ENCODE measurements around the gene GOLIM4. TPM values are rescaled to one million over a fixed set of nuclear protein-coding genes. Genes with fewer than 3 reads are reported as not detected.
A peak's percentile ranks its signal among the peaks of the same experiment; 100 is the strongest.
"Not testable (repeated sequence)": the region's sequence is repeated elsewhere in the genome, so short reads cannot be mapped to it uniquely, and the experiment has no call there.

The GOLIM4 gene
- total RNA-seq, 1 donor from 2014 or later: 43.1 TPM

- intact Hi-C loops (cut with DNase I): no loop called here
- H3K4me1 ChIP-seq: no peaks in the 10 kb centered on the region
Observed at GRCh38 chr3:168061332-168061996, 34.3 kb downstream of the GOLIM4 start.

GRCh38 chr3:168060317-168060716 lies 35.4 kb downstream of the GOLIM4 start:
- DNase-seq (ENCODE audit: low spot score in 2 of 2): no peak
- no peak overlapping the region for H3K4me3 ChIP-seq
- H3K27ac ChIP-seq: no peak overlapping the region
- H3K36me3 ChIP-seq: no peaks in the 10 kb centered on the region
- H3K27me3 ChIP-seq: no peaks in the 10 kb centered on the region
- H3K9me3 ChIP-seq: no peaks in the 10 kb centered on the region
- no peaks in the 10 kb centered on the region for H3K4me1 ChIP-seq
- TF ChIP-seq, protein P1, sequence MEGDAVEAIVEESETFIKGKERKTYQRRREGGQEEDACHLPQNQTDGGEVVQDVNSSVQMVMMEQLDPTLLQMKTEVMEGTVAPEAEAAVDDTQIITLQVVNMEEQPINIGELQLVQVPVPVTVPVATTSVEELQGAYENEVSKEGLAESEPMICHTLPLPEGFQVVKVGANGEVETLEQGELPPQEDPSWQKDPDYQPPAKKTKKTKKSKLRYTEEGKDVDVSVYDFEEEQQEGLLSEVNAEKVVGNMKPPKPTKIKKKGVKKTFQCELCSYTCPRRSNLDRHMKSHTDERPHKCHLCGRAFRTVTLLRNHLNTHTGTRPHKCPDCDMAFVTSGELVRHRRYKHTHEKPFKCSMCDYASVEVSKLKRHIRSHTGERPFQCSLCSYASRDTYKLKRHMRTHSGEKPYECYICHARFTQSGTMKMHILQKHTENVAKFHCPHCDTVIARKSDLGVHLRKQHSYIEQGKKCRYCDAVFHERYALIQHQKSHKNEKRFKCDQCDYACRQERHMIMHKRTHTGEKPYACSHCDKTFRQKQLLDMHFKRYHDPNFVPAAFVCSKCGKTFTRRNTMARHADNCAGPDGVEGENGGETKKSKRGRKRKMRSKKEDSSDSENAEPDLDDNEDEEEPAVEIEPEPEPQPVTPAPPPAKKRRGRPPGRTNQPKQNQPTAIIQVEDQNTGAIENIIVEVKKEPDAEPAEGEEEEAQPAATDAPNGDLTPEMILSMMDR (IDR thresholded peaks at IDR 0.05): no peak
- intact Hi-C loops (cut with DNase I): no loop called here

More at GRCh38 chr3:168061332-168061996, 34.3 kb downstream of the GOLIM4 start:
- DNase-seq (ENCODE audit: low spot score in 2 of 2): no peak
- Histone ChIP-seq H3K9me3 (no peaks in the 10 kb centered on the region), H3K36me3 (no peaks in the 10 kb centered on the region), H3K4me3 (no peak overlapping the region), H3K27me3 (no peaks in the 10 kb centered on the region), H3K27ac (no peak overlapping the region)
- TF ChIP-seq, protein P1 (IDR thresholded peaks at IDR 0.05): no peak

DNA sequence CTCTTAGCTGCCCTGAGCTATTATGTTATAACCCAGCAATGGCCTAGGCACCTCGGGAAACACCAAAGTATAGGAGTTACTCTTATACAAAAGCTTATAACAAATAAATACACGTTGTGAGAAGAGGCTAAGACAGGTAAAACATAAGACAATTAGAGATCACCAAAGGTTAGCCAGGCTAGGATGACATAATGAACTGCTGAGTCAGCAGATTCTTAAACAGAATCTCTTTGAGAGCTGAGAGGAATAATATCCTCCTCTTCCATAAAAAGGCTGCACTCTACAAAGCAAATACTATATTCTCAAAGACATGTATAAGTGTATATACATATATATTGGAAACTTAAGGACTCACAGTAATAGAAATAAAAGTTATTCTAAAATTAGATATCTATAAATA lies 37.2 kb downstream of the GOLIM4 start:
- Histone ChIP-seq H3K27me3 (no peaks in the 10 kb centered on the region), H3K9me3 (no peaks in the 10 kb centered on the region), H3K36me3 (no peaks in the 10 kb centered on the region), H3K27ac (no peak overlapping the region), H3K4me1 (no peaks in the 10 kb centered on the region), H3K4me3 (no peak overlapping the region)
- TF ChIP-seq, protein P1 (IDR thresholded peaks at IDR 0.05): no peak
- intact Hi-C loops (cut with DNase I): no loop called here
- no peak for DNase-seq (ENCODE audit: low spot score in 2 of 2)

DNA sequence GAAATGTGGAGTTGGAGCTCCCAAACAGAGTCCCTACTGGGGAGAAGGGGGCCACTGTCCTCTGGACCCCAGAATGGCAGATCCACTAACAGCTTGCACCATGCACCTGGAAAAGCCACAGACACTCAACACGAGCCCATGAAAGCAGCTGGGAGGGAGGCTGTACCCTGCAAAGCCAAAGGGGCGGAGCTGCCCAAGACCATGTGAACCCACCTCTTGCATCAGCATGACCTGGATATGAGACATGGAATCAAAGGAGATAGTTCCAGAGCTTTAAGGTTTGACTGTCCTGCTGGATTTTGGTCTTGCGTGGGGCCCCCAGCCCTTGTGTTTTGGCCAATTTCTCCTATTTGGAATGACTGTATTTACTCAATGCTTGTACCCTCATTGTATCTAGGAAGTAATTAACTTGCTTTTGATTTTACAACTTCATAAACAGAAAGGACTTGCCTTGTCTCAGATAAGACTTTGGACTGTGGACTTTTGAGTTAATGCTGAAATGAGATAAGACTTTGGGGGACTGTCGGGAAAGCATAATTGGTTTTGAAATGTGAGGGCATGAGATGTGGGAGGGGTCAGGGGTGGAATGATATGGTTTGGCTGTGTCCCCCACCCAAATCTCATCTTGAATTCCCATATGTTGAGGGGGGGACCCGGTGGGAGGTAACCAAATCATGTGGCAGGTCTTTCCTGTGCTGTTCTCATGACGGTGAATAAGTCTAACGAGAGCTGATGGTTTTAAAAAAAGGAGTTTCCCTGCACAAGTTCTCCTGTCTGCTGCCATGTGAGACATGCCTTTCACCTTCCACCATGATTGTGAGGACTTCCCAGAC lies 39.1 kb downstream of the GOLIM4 start:
- H3K36me3 ChIP-seq; H3K27ac ChIP-seq; H3K4me1 ChIP-seq; DNase-seq (ENCODE audit: low spot score in 2 of 2); H3K4me3 ChIP-seq; H3K9me3 ChIP-seq; H3K27me3 ChIP-seq; intact Hi-C loops (cut with DNase I): not testable (repeated sequence)

DNA sequence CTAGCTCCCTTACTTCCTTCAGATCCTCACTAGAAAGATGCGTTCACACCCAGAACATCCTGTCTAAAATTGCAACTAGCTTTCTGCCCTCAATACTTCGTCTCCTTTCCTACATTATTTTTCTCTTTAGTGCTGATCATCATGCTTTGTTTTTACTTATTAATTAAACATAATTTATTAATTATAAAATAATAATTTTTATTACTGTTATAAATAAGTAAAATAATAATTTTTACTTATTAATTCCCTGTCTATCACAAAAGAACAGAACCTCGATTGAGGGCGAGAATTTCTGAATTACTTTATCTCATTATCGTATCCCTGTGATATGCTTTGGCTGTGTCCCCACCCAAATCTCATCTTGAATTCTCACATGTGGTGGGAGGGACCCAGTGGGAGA lies 41.3 kb downstream of the GOLIM4 start:
- no peaks in the 10 kb centered on the region for H3K36me3 ChIP-seq
- peaks cover 0 to 11% of the 10 kb centered on the region in 2 donors for H3K4me1 ChIP-seq
- no peaks in the 10 kb centered on the region for H3K9me3 ChIP-seq
- H3K4me3 ChIP-seq: no peak overlapping the region
- TF ChIP-seq, protein P1 (IDR thresholded peaks at IDR 0.05): no peak
- intact Hi-C loops (cut with DNase I): no loop called here
- no peak for DNase-seq (ENCODE audit: low spot score in 2 of 2)
- H3K27me3 ChIP-seq: no peaks in the 10 kb centered on the region
- no peak overlapping the region for H3K27ac ChIP-seq

DNA sequence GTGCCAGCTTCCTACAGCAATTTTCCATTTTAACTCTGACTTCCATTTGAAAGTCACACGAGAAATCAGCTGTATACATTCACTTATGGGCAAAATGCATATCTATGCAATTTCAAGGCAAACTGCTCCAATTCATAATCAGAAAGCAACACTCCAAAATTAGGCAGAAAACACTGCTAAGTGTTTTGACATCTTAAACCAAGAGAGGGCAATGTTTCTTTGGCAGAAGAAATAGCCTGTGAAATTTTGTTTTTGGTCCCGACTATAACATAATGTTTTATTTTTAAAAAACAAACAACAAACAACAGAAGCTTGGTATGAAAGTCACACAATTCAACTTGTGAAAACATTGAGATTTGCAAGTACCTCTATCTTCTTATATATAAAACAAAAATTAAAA lies 42.6 kb downstream of the GOLIM4 start:
- Histone ChIP-seq H3K4me3 (no peak overlapping the region), H3K4me1 (peaks cover 0 to 19% of the 10 kb centered on the region in 2 donors), H3K27me3 (no peaks in the 10 kb centered on the region), H3K27ac (no peak overlapping the region), H3K9me3 (no peaks in the 10 kb centered on the region), H3K36me3 (no peaks in the 10 kb centered on the region)
- TF ChIP-seq, protein P1 (IDR thresholded peaks at IDR 0.05): peak in 1 of 3 experiments; percentile 30
- DNase-seq (ENCODE audit: low spot score in 2 of 2): no peak
- intact Hi-C loops (cut with DNase I): no loop called here

Measured in ascending aorta (tissue), 2 donors.